Adipose tissue (tissue), 3 donors: ENCODE results near the gene ADCYAP1. TPM values are rescaled to one million over a fixed set of nuclear protein-coding genes. Genes with fewer than 3 reads are reported as not detected.

Source experiments
- H3K27ac ChIP-seq: one replicate; pipeline ENCODE4 v1.5.1; 2013; ENCODE audit warnings: low read depth, low read length
- WGBS, 3 donors: extraction: QIAGEN DNeasy Blood & Tissue Kit; methylation state at CpG; one replicate each; pipeline ENCODE4 v1.1.7; 2013; 5-methylcytosine and 5-hydroxymethylcytosine counted together
- polyA plus RNA-seq, 3 donors: library from polyadenylated mRNA; stranded (reverse); fragments of 200-250 nt; gene quantifications; one replicate each; pipeline ENCODE4 v1.2.3, GENCODE V29; 2013
- donor health status: healthy with polysubstance abuse.
- donor health status: Bipolar disorder and iron deficiency.
- donor health status: healthy.

The ADCYAP1 gene
- polyA plus RNA-seq, 3 donors = 0.34 to 1.7 (median 0.83) TPM

GRCh38 chr18:907885-908757 is 3.5 kb downstream of the ADCYAP1 start:
- 2 to 5% (median 3%) methylated on average over 53 to 55 of the region's 55 CpGs for WGBS, 3 donors
- no peak overlapping the region for H3K27ac ChIP-seq

- no peak overlapping the region for H3K27ac ChIP-seq
- WGBS, 3 donors = 2 to 5% (median 5%) methylated on average over 61 to 69 of the region's 69 CpGs
Observed at GRCh38 chr18:908758-909724, 4.4 kb downstream of the ADCYAP1 start.

GRCh38 chr18:910247-910646 is 5.6 kb downstream of the ADCYAP1 start:
- WGBS, 3 donors = 43 to 47% (median 47%) methylated on average over 5 of the region's 5 CpGs

GRCh38 chr18:911025-911424 is 6.4 kb downstream of the ADCYAP1 start:
- no peak overlapping the region for H3K27ac ChIP-seq
- WGBS, 3 donors = 11 to 18% (median 14%) methylated on average over 2 of the region's 2 CpGs

More at GRCh38 chr18:910247-910646, 5.6 kb downstream of the ADCYAP1 start:
- no peak overlapping the region for H3K27ac ChIP-seq

GRCh38 chr18:911486-911885 is 6.8 kb downstream of the ADCYAP1 start:
- 20 to 24% (median 23%) methylated on average over 7 of the region's 7 CpGs for WGBS, 3 donors
- H3K27ac ChIP-seq = no peak overlapping the region

- 47 to 62% (median 57%) methylated on average over 1 of the region's 1 CpG for WGBS, 3 donors
- no peak overlapping the region for H3K27ac ChIP-seq
Observed at GRCh38 chr18:916562-916961, 11.9 kb downstream of the ADCYAP1 start.

GRCh38 chr18:919078-919477 is 14.4 kb downstream of the ADCYAP1 start:
- no peak overlapping the region for H3K27ac ChIP-seq
- WGBS, 3 donors = 22 to 64% (median 27%) methylated on average over 2 of the region's 2 CpGs

GRCh38 chr18:923144-923866 is 18.6 kb downstream of the ADCYAP1 start:
- WGBS, 3 donors = 40 to 70% (median 65%) methylated on average over 6 of the region's 6 CpGs
- no peak overlapping the region for H3K27ac ChIP-seq

- 0 to 65% (median 52%) methylated on average over 1 of the region's 1 CpG for WGBS, 3 donors
- no peak overlapping the region for H3K27ac ChIP-seq
Observed at GRCh38 chr18:924987-925386, 20.3 kb downstream of the ADCYAP1 start.

- H3K27ac ChIP-seq = no peak overlapping the region
- 50 to 57% (median 56%) methylated on average over 1 of the region's 1 CpG for WGBS, 3 donors
Observed at GRCh38 chr18:926946-927345, 22.3 kb downstream of the ADCYAP1 start.

GRCh38 chr18:933082-933481 is 28.4 kb downstream of the ADCYAP1 start:
- H3K27ac ChIP-seq = no peak overlapping the region
- 18 to 32% (median 18%) methylated on average over 2 of the region's 2 CpGs for WGBS, 3 donors

GRCh38 chr18:934518-935133 is 30.0 kb downstream of the ADCYAP1 start:
- H3K27ac ChIP-seq = no peak overlapping the region
- WGBS, 3 donors = 47 to 68% (median 48%) methylated on average over 8 of the region's 8 CpGs

- H3K27ac ChIP-seq = no peak overlapping the region
- WGBS, 3 donors = 55 to 77% (median 60%) methylated on average over 6 of the region's 6 CpGs
Observed at GRCh38 chr18:936941-937340, 32.3 kb downstream of the ADCYAP1 start.

- H3K27ac ChIP-seq = no peak overlapping the region
- WGBS, 3 donors = 37 to 69% (median 47%) methylated on average over 4 of the region's 4 CpGs
Observed at GRCh38 chr18:939166-939565, 34.5 kb downstream of the ADCYAP1 start.

- H3K27ac ChIP-seq = no peak overlapping the region
- WGBS, 3 donors = 83 to 87% (median 87%) methylated on average over 4 of the region's 4 CpGs
Observed at GRCh38 chr18:939958-940357, 35.3 kb downstream of the ADCYAP1 start.

- WGBS, 3 donors = 68 to 81% (median 81%) methylated on average over 2 of the region's 2 CpGs
- no peak overlapping the region for H3K27ac ChIP-seq
Observed at GRCh38 chr18:941331-941730, 36.7 kb downstream of the ADCYAP1 start.

GRCh38 chr18:944440-944839 is 39.8 kb downstream of the ADCYAP1 start:
- WGBS, 3 donors = 22 to 58% (median 33%) methylated on average over 1 of the region's 1 CpG
- no peak overlapping the region for H3K27ac ChIP-seq
